Activated effector memory CD4-positive, alpha-beta T cell treated with Interleukin-2 at 50 U/mL for 16 hours (primary cell): ENCODE results near the gene RAB8B.
"Not testable (repeated sequence)": the region's sequence is repeated elsewhere in the genome, so short reads cannot be mapped to it uniquely, and the experiment has no call there.

ENCODE experiments used
- DNase-seq: peaks from one replicate; pipeline ENCODE4 v3.0.0-alpha.2; 2020

The RAB8B gene

GRCh38 chr15:63186065-63186464, 3.3 kb upstream of the RAB8B start:
- DNase-seq = no peak

- no peak for DNase-seq
Measured at GRCh38 chr15:63187589-63188226, 1.7 kb upstream of the RAB8B start.

- no peak for DNase-seq
Measured at GRCh38 chr15:63188247-63188925, 1.0 kb upstream of the RAB8B start.

- no peak for DNase-seq
Measured at GRCh38 chr15:63189941-63190768, 749 bp downstream of the RAB8B start.

GRCh38 chr15:63190769-63191649, 1.6 kb downstream of the RAB8B start:
- no peak for DNase-seq

GRCh38 chr15:63191895-63192618, 2.7 kb downstream of the RAB8B start:
- DNase-seq = peak; percentile 32

- DNase-seq = no peak
Measured at GRCh38 chr15:63192619-63193206, 3.3 kb downstream of the RAB8B start.

GRCh38 chr15:63194302-63194701, 4.9 kb downstream of the RAB8B start:
- no peak for DNase-seq

GRCh38 chr15:63194880-63195568, 5.6 kb downstream of the RAB8B start:
- DNase-seq = no peak

GRCh38 chr15:63195569-63196015, 6.2 kb downstream of the RAB8B start:
- DNase-seq = no peak

- DNase-seq = no peak
Measured at GRCh38 chr15:63196842-63197241, 7.4 kb downstream of the RAB8B start.

GRCh38 chr15:63197626-63198025, 8.2 kb downstream of the RAB8B start:
- no peak for DNase-seq

- no peak for DNase-seq
Measured at GRCh38 chr15:63198371-63199250, 9.2 kb downstream of the RAB8B start.

GRCh38 chr15:63200464-63201249, 11.3 kb downstream of the RAB8B start:
- no peak for DNase-seq

- no peak for DNase-seq
Measured at GRCh38 chr15:63202861-63203260, 13.5 kb downstream of the RAB8B start.

- DNase-seq = no peak
Measured at GRCh38 chr15:63203451-63204090, 14.2 kb downstream of the RAB8B start.

GRCh38 chr15:63206079-63206478, 16.7 kb downstream of the RAB8B start:
- DNase-seq = no peak

GRCh38 chr15:63208824-63209223, 19.4 kb downstream of the RAB8B start:
- DNase-seq = not testable (repeated sequence)
